GM21619 (cell line): ENCODE measurements around the gene NADK2.

Experiments
- ATAC-seq: cut with Tn5 transposase; IDR thresholded peaks from one replicate; pipeline ENCODE4 v1.9.1; 2021; ENCODE audit not compliant: unreplicated experiment

The NADK2 gene

DNA sequence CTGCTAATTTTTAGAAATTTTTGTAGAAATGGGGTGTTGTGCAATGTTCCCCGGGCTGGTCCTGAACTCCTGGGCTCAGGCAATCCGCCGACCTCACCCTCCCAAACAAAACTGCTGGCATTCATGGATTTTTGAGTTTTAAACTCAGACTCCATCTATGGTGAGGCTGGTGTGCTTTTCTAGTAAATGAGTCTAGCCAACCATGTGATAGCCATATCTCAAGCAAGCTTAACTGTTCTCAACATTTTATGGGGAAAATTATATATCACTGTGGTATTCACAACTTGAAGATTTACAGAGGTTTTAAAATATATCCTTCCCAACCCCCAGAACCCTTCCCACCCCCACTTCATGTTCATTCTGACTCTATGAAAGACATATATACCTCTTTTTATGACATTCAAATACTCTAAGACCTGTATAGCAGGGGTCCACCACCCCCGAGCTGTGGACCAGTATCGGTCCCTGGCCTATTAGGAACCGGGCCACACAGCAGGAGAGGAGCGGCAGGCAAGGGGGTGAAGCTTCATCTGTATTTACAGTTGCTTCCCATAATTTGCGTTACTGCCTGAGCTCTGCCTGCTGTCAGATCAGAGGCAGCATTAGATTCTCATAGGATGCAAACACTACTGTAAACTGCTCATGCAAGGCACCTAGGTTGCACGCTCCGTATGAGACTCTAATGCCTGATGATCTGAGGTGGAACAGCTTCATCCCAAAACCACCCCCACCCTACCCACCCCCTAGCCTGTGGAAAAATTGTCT is 4.5 kb upstream of the NADK2 start:
- no peak for ATAC-seq

DNA sequence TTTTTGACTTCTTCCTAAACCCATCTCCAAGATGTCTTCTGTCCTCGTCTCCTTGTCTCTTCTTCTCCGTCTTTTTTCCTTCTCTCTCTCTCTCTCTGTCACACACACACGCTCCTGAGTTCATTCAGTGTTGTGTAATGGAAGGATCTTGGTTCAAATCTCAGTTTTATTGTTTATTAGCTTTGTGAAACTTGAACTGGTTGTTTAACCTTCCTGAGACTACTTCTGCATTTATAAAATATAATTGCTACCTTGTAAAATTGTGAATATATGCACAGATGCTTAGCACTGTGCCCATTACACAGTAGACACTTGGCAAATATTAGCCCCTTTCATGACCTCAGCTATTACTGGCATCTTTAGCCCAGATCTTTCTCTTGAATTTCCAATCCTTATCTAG is 2.4 kb upstream of the NADK2 start:
- no peak for ATAC-seq

DNA sequence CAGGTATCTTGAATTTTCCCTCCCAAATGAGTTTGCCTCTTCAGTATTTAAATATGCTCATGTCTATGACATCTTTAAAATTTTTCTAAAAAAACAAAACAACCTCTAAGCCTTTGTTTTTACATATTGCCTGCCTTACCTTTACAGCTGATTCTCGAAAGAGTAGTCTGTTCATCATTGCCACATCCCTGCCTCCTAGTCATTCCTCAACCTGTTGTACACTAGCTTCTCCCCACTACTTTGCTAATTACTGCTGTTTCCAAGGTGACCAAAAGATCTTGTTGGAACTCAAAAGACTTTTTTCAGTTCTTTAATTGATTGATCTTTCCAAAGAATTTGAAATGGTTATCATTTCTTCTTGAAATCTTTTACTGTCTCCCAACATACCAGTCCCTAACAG is 1.9 kb upstream of the NADK2 start:
- no peak for ATAC-seq

DNA sequence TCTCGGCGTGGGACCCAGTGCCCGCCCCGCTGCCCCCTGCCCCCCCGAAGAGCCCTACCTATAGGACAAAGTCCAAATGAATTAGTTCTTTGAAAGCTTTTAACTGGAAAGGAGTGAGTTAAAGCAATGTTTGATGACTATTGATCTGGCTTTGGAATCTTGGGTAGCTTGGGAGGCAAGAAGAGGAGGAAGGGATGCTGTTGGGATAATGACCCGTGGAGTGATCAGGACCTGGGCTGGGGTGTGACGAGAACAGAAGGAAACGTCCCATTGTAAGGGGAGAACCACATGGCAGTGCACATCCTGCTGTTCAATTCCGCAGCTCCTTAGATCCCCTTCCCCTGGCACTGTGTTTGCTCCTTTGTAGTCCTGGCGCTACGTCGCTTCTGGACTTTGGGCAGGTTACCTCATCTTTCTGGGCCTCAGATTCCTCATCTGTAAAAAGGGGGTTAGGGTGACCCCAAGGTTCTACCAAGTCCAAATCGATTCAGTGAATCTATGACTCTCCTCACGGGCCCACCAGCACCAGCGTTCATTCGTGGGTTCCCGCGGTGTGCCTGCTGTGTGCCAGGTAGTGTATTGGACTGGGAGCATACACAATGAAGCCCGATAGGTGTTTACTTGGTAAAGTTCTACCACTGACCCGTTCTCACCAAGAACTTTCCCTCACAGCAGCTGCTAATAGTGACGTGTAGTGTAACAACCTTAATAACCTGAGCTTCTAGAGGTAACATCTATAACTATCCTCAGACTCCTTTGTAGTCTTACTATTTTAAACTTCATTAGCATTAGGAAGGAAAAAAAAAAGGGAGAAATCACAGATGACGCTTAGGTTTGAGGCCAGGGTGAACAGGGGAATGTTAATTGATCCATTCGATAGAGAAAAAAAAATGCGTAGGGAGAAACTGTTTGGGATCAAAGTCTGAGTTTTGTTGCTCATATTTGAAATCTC is 1.1 kb upstream of the NADK2 start:
- no peak for ATAC-seq

DNA sequence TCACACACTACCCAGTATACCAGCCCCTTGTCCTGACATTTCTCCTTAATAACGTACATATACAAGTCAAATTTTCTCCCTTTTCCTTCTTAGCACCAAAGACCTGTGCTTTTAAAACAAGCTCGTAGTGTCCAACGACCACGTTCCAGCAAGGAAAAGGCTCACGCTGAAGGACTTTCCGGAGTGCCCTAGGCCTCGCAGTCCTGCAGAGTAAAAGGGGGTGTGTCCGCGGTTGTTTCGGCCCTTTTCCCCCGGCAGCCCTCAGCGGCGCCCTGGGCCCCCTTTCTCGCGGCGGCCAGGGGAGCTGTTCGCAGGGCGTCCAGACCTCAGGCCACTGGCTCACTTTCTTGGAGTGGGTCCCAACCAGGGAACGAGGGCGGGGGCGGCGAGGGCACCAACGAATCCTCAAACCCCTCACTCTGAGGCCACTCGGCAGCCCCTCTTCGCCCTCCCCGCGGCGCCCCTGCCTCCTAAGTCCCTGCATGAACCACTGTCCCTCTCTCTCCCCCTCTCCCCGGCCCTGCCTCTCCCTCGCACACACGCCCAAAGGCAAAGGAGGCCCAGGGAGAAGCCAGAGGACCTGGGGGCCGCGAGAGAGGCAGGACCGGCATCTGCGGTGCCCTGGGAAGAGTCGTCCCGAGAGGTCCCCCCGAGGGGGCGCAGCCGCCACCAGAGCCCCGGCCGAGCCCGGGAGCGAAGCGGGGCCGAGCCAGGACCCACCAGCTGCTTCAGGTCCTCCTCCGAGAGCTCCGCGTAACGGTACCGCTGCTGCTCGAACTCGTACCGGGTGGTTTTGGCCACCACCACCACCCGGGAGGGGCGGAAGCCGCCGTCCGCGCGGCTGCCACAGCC is 720 bp downstream of the NADK2 start:
- ATAC-seq, result peak; percentile 19

DNA sequence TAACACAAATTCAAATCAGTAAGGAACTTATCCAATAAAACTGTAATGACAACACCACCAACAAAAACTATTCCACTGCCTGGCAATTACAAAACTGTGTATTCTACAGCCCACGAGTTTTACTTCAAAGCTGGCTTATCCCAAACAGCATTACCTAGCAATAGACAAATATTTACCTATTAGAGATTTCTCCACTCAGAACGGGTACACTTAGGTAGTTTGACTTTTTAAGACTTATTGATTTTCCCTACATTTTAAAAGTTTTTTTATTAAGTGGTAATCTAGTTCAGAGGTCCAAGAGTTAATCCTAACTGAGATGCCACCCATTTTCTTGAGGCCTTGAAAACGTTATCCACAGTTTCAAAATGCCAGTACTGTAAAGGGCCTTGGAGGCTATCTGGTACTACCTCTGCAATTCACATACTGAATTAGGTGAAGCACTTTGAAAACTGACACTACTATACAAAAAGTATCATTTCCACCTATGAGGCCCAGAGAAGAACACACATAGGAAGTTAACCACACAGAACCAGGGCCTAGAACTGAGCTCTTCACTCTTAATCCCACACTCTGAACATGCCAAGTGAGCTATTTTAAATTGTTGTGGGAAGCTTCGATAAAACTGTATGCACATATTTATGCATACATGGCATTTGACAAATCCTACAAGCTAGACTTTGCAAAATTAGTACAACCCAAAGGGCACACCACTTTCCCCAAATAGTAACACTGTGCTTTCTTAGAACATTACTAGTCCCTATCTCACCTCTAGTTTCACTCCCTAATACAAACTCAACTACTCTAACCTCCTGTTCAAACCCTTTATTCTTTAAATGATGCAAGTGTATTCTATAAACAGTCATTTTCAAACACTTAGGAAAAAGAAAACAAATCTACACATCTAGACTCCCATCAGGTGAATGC is 2.1 kb downstream of the NADK2 start:
- ATAC-seq, result no peak

DNA sequence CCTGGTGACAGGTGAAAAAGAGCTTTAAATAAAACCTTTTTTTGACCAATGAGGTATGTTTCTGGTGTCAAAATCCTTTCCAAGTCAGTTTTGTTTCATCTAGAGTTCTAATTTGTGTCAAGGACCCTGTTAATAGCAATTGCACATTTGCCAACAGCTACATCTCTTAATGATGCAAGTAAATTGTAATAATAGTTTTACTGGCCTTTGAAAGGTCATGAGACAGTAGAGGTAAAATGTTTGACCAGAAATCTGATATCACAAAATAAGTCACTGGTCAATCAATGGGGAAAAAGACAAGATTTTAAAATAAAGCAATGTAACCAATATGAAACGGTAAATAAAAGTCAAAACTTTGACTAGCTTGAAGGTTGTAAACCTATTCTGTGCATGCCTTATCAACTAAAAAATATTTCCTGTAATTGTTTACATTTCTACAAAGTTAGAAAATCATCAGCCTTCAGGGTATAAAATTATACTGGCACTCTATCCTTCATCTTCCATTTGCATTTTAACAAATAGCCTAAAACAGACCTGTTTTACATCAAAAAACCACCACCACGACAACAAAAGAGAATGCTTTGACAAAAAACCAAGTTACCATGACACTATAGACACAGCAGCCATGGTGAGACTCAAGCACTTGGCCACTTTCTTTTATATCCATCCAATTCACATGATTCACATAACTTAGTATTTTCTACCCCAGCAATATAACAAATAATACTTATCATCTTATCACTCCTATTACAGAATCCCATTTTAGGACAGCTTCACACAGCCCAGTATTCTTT is 3.0 kb downstream of the NADK2 start:
- no peak for ATAC-seq

DNA sequence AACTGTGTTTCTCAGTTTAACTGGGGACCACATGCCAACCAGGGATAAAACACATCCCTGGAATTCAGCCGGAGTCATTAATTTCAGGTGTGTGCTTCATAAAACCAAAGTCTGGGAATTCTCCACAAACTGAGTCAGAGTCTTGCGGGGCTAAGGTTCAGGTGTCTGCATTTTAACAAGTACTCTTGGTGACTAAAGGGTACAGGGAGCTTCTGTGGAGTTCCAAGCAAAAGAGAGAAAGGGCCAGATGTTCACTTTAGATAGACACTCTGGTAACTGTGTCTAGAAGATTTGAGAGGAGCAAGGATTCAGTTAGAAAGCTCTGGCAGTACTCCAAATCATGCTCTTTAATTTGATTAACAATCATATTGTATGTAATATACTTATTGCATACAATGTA is 4.0 kb downstream of the NADK2 start:
- ATAC-seq, result no peak

DNA sequence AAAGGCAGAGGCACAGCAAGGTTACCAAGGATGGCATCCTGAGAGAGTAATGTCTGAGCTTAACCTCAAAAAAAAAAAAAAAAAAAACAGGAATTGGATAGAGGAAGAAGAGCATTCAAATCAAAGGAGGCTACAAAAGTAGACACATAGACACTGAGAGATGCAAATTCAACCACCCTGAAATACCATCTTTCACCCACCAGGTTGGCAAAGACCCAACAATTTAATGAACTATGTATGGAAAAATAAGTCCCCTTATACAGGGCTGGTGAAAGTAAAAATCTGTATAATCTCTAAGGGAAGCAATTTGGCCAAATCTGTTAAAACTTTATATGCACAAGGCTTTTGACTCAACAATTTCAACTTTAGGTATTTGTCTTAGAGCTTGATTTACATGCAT is 4.9 kb downstream of the NADK2 start:
- ATAC-seq, result no peak

DNA sequence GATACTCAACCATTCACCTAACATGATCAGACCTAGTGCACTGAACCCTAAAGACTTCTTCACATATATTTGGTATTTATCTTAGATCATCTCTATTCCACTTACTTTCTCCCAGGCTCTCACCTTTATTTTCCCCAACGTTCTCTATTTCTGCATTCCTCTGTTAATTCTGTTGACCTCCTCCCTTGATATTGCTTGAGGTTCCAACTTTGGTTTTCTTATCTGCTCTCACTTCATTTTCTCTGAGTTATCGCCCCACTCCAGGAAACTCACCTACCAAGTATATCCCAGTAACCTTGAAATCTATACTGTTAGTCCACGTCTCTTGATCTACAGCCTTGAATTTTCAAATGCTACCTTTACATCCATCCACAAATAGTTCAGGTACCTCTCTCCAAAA is 9.2 kb downstream of the NADK2 start:
- no peak for ATAC-seq

DNA sequence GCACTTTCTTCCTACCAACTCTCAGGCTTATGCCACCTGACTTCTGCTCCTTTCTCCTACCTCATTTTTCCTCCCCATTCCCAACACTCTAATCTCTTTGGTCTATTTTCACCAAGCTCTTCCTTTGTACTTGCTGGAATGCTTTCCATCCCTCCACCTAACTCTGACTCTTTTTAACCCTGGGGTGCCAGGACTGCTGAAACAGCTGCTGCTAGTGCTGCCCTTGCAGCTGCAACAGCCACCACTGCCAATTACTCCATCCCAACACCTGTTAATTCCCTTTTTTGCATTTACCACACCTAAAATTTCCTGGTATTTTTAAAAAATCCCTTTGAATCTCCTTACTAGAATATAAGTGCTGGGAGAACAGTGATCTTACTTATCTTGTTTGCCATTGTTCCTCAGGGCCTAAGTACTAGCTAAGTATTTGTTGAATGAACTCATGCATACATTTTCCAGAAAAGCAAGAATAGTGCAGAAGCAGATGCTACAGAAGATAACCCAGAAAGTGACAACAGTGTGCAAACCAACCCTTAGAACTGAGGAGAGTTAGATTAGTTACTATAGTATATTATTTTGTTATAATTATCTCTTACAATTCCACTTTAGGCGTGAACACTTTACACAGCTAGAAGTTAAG is 11.5 kb downstream of the NADK2 start:
- ATAC-seq, result no peak

DNA sequence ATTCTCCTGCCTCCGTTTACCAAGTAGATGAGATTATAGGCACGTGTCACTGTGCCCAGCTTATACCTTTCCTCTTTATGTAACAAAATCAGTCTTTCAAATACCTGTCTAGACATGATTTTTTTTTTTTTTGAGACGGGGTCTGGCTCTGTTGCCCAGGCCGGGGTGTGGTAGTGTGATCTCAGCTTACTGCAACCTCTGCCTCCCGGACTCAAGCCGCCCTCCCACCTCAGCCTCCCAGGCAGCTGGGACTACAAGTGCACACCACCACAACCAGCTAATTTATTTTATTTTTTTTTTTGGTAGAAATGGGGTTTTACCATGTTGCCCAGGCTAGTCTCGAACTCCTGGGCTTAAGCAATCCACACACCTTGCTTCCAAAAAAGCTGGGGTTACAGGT is 13.2 kb downstream of the NADK2 start:
- no peak for ATAC-seq

DNA sequence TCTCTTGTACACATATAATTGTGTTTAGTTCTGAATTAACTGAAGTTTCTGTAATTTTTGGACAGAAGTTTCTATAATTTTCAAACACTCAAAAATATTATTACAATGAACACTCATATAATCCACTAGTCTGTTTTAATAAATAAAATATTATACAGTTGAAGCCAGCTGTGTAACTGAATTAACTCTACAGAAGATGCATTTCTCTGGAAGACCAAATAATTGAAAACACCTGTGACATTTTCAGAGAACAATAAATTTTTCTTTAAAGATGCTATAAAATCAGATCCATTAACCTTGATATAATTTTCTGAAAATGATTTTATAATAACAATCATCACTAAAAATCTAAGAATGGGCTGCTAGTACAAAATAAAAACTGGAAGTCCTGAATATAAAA is 14.7 kb downstream of the NADK2 start:
- ATAC-seq, result no peak

DNA sequence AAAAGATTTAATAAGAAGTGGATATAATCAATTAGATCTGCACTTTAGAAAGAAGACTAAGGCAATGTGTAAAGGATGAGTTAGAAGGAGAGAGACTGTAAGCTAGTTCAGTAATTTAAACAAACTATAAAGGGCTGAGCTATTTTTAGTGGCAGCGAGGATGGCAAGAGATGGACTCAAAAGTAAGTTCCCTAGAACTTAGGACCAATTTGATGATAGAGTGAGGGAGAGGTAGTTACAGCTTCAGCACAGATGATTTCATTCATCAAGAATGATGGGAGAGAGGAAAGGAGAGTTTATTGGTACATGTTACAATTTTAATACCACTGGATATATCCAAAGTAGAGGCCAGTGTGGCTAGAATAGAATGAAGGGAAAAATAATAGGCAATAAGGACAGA is 19.1 kb downstream of the NADK2 start:
- no peak for ATAC-seq

DNA sequence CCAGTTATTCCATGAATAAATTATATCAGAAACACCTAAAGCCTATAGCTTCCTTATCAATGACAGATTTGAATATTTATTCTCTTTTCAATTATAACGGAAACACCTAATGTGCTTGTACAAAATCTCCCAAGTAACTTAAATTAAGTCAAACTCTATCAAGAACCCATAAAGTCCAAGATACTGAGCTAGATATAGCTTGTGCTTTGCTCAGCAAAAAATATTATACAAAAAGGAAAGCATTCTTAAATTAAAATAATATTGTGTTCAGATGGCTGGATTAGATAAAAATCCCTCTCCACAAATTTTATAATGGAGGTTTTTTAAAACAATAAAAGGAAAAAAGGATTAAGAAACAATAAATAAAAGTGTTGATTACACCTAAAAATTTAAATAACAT is 23.7 kb downstream of the NADK2 start:
- ATAC-seq, result no peak

DNA sequence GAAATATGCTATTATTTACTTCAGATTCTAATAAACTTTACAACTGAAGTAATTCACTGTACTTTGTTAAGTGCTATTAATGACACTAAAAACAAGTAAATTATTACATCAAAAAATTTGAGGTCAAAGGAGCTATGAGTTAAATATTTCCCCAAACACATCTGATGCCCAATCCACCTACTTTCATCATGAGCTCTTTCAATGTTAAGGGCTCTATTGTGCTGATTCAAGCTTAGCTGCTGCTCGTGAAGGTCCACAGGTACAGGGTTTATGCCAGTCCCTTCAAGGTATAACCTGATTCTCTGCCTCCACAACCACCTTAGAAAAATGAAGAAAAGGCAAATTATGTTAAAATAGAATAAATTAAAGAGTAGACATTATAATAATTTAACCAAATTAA is 24.2 kb downstream of the NADK2 start:
- ATAC-seq, result no peak

DNA sequence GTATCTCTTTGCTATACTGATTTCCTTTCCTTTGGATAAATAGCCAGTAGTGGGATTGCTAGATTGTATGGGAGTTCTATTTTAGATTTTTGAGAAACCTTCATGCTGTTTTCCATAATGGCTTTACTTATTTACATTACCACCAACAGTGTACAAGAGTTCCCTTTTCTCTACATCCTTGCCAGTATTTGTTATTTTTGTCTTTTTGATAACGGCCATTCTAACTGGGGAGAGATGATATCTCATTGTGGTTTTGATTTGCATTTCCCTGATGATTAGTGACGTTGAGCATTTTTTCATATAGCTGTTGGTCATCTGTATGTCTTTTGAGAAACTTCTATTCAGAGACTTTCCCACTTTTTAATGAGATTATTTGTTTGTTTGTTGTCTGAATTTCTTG is 25.8 kb downstream of the NADK2 start:
- ATAC-seq, result no peak

DNA sequence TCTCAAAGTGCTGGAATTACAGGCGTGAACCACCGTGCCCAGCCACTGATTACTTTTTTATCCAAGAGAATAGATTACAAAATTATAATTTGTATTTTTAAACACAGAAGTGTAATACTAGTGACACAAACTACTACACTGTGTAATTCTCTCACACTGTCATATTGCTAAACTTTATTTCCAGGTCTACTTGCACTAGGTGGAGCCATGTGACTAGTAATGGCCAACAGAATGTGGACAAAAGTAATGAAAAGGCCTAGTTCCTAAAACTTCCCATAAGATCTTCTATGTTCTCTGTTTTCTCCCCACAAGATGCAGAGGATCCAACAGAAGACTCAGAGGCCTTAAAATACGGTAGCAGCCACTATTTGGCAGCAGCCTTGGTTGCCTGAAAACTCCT is 27.3 kb downstream of the NADK2 start:
- no peak for ATAC-seq

DNA sequence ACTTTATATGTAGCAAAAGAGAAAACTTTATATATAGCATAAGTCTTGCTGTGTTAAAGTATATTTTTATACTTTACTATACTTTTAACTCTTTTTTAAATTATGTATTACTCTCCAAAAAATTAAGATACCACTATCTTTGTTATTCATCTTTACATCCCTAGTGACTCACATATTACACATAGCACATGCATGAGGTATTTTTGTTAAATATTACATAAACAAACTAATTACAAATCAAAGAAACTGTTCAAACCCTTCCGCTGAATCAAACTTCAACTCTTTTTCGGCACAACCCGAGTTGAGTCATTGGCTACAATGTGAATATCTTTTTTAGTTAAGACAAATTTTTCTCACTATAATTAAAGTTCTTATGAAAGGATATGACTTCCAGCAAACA is 32.1 kb downstream of the NADK2 start:
- no peak for ATAC-seq
